GM04504 (cell line): Measurements from ENCODE around the gene FBXW11.

Experiments
- DNase-seq: peaks from one replicate; pipeline ENCODE4 v3.0.0-alpha.2; 2012; ENCODE audit warnings: low read depth

FBXW11 gene

DNA sequence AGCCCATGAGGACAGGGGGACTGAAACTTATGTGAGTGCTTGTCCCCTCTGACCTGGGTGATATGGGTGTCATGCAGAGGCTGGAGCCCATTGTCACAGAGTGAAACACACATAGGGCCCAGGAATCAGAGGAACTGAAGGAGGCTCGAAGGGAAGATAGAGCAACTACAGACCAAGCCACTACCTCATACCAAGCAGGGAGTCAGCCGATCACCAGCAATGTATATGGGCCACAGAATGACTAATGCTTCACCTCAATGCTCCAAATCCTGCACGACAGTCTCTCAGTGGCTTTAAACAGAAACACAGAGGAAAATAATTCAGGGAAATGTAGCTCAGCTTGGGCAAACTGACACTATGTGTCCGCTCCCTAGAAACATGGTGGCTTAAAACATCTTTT lies 8.9 kb upstream of the FBXW11 start:
- DNase-seq = no peak

DNA sequence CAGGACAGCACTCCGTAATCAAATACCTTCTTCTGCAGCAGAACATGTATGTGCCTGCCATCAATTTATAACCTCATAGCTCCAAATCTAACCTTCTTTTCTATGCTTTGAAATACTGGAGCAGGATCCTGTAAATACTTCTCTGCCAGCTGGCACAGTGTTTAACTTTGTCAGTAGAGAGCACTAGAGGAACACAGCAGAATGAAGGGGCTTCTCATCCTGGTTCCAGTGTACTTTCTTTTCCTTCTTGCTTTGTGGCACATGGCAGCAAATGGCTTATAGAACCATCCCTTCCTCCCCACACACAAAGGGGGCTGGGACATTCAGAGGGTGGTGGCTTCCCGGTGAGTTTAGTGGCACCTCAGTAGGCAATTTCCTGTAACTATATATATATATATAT lies 3.8 kb upstream of the FBXW11 start:
- no peak for DNase-seq

DNA sequence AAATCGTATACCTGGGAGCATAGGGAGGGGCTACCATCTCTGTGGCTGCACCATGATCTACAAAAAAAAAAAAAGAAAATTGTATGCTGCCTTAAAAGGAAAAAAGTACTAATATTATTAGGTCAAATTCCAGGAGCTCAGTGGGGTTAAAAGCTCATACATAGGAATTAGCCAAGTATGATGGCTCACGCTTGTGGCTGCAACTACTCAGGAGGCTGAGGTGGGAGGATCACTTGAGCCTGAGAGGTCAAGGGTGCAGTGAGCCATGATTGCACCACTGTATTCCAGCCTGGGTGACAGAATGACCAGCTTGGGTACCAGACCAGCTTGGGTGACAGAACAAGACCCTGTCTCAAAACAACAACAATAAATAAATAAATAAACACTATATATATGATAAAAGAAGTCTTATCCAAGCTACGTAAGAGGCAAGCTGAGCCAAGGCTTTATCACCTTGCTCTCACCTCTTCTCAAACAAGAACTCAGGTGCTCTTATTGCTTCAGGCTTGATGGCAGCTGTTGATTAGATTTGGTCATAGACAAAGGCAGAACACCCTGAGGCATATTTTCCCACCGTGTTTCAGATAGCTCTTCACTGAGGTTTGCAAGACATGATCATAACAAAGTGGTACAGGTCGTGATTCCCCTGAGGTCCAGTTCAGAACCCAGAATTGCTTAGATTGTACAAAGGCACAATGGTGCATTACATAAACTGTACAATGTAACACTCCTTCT lies 3.3 kb upstream of the FBXW11 start:
- no peak for DNase-seq

DNA sequence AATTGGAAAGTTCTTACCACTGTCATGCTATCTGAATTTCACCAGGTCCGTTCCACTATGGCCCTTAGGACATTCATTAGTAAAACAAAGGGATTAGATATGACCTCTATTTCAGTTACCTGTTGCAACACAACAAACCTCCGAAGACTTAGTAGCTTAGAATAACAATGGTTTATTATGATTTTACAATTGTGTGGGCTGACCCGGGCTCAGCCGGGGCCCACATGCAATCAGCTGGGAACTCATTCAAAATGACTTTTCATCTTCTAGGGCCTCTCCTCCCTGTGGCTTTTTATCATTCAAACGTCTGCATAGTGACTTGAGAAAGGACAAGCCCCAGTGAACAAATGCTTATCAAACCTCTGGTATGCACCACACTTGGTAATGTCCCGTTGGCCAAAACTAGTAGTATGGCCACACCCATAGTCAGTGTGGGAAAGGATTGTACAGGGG lies 2.3 kb upstream of the FBXW11 start:
- DNase-seq = no peak

DNA sequence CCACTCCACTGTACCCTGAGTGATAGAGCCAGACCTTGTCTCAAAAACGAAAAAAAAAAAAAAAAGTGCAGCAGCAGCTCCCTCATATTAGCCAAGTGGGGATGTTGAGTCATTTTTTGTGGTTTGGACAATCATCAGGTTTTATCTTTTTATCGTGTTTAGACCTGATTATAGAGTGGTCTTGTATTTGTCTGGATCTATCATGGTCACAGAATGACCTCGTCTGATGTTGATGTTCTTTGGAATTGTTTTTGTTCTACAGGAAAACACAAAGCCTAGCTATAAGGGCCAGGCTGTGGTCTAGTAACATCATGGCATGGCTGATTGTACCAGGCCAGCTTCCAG lies 1.6 kb upstream of the FBXW11 start:
- no peak for DNase-seq

DNA sequence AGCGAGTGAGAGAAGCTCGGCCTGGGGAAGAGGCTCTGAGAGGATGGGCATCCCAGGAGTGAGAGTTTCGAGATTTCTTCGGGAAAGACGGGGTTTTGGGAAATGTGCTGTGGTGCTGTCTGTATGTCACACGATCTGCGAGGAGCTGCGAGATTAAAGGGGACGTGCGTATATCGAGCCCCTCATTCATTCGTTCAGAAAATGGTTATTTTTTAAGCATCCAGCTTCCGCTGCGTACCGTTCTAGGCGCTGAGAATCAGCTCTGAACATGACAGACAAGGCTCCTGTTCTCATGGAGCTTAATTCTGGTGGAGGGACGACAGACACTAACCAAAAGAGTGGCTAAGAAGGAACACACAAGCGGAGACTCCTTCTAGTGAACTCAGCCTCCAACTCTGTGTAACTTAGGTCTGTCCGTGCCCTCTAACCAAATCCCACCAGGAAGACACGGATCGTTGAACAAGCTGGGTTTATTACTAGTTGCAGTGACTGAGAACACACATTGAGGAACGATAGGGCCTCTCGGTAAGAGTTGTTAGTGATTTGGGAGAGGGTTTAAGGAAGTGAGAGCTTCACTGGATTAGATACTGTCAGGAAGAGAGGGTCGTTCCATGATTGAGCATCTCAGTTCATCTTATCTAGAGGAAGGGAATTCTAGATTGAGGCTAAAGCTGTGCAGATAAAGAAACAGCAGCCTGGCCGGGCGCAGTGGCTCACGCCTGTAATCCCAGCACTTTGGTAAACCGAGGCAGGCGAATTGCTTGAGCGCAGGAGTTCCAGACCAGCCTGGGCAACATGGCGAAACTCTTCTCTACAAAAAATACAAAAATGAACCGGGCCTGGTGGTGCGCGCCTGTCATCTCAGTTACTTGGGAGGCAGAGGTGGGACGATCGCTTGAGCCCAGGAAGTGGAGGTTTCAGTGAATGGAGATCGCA lies 1.0 kb upstream of the FBXW11 start:
- no peak for DNase-seq

DNA sequence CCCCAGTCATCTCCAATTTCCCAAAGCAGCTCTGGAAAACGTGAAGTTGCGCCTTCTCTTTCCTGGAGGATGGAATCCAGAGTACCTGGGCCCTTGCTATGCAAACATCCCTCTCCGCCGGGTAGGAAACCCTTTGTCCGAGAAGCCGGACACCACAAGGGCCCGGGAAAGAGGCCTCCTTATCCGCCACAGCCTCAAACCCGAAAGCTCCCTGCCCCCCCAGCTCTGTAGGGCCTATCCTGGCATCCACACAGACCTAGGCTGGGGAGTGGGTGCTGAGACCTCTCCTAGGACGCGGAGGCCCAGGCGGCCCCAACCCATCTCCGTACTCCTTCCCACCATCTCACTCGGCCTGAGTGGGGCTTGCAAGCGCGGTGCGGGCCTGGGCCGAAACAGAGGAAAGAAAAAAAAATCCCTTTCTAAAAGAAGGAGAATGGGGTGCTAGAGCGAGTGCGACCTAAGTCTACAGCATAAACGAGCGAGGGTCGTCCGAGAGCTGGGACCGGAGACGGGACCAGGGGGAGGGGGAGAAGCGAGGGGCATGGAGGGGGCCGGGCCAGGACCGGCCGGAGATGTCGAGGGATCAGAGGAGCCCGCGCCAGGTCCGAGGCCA lies 624 bp downstream of the FBXW11 start:
- no peak for DNase-seq

DNA sequence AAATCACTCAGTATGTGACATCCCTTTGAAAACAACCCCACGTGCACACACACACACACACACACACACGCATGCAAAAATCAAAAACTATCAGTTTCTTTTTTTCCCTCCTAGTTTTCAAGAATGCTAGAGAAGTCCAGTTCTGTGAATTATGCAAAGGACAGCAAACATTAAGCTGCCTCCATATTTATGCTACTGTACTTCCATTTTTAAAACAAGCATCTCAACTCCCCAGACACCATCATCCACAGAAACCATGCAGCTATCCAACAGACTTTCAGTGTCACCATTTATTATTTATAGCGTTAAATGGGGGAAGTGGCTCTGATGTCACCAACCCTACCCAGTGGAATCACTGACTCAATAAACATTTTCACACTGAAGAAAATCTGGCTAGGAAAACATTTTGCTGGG lies 1.6 kb downstream of the FBXW11 start:
- DNase-seq = no peak

DNA sequence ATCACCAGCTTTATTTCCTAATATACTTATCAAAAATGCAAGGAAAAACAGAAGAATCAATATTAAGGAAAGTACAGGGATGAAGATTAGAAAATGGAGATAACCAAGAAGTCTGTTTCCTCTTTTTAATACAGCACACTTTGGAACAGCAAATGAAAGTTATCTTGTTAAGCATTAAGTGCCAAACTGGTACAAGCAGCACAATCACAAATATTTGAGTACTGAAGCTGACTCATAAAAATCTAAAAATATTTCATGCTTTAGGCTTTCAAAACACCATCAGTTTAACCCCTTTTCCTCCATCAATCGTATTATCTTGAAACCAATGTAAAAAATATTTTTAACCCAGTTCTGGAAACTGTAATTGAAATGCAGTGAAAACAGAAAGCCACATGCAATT lies 2.7 kb downstream of the FBXW11 start:
- no peak for DNase-seq

DNA sequence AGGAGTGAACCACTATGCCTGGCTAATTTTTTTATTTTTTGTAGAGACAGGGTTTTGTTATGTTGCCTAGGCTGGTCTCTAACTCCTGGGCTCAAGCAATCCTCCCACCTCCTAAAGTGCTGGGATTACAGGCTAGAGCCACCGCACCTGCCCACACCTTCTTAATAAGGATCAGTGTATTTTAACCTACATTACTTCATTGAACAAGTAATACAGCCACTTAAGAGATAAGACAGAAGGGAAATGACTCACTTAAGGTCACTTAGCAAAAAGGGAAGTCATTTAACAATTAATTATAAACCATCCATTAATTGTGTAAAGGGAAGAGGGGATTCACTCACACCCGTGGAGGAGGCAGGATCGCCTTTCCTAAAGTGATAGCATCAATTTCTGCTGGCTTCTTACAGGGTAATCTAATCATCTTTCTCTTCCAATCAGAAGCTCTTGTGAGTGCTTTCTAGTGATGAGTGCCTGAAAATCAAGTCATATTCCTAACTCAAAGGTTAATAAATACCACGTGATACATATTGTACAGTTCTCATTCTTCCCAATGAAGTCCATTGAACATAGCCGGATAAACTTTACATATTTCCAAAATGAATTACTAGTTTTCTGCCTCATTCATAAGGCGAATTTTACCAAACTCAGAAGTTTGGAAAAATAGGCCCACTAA lies 3.5 kb downstream of the FBXW11 start:
- DNase-seq = no peak

DNA sequence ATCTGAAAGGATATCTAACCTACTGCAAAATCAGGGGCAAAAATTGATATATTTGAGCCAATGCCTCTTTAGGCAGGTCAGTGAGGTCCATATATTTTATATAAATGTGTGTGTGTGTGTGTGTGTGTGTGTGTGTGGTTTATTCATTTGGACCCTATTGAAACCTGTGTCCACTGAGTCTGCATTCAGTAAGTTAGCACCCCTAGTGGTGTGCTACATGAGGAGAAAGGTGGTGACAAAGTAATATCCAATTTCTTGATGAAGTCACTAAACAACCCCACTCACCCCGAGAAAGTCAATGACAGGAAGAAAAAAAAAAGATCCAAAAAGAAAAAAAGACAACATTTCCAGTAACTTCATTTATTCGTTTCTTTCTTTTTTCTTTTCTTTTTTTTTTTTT lies 4.1 kb downstream of the FBXW11 start:
- no peak for DNase-seq

DNA sequence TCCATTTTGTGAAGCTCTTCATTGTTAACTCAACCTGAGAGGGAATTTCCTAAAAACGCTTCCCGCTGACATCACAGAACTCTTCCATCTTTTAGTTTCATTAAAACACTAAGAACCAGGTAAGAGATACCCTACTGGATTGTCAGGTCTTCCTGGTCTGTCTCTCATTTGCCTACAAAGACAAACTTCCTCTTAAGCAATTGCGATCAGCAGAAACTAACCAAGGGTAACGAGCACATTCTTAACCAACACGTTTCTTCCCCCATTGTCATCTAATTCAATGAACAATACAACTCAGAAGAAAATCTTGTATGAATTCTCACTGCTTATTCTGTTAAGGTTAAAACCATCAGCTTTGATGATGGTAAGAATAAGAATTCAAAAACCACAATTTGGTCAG lies 6.6 kb downstream of the FBXW11 start:
- no peak for DNase-seq

DNA sequence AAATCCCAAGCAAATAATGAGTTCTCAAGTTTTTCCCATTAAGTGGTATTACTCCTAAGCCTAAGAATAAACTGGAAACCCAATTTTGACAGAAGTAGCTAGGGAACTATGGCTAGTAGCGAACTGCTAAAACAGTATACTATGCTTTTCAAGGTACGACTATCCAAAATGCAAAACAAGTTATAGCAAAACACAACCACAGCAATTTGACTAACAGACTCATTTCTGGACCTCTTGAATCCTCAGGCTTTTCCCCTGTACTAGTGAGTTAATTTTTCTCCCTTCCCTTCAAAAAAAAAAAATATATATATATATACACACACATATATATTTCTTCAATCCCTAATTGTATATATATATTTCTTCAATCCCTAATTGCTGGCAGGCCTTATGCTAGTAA lies 7.3 kb downstream of the FBXW11 start:
- DNase-seq = no peak

DNA sequence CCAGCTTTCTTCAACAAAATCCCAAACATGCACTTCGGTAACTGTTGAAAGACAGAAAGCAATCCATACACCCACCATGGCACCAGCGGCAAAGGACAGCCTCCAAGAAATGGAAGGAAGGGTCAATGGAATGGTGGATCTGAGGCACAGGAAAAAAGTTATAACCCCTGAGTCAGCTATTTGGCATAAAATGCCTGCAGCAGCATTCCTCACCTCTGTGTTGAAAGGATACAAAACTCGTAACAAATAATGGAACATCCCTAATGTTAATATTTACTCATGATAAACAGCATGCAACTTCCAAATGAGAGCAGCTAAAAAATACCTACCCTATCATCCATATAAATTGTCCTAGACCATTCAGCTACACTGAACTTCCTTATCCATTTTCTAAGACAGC lies 9.4 kb downstream of the FBXW11 start:
- DNase-seq = no peak

DNA sequence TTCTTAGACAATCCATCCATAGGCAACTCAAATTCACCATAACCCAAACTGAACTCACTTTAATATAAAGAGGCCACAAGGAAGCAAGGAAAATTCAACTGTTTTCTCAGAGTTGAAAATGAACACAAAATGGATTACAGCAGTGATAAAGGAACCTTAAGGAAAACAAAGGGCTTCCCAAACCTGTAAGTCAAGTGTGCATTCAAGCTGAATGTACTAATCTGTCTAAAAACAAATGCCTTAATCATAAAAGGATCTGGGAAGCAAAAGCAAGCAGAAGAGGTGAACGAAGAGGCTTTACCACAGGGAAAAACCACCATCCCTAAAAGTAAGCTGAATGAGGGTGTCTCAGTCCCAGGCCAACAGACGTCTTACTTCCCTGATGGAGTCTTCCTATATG lies 13.6 kb downstream of the FBXW11 start:
- no peak for DNase-seq

DNA sequence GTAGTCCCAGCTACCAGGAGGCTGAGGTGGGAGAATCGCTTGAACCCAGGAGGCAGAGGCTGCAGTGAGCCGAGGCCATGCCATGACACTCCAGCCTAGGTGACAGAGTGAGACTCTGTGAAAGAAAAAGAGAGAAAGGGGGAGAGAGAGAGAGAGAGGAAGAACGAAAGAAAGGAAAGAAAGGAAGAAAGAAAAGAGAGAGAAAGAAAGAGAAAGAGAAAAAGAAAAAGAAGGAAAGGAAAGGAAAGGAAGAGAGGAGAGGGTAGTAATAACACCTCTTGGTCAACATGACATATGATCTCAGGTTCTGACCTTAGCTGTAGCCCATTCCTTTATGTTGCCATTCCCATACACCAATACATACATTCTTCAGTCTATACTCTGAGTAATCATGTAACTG lies 14.1 kb downstream of the FBXW11 start:
- no peak for DNase-seq

DNA sequence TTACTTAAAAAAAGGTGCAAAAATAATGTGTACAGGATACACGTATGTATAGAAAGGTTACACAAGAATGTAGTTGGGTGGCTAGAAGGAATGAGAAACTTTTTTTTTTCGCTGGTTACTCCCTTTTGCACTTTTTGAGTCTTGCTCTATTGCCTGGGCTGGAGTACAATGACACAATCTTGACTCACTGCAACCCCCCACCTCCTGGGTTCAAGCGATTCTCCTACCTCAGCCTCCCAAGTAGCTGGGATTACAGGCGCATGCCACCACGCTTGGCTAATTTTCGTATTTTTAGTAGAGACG lies 15.8 kb downstream of the FBXW11 start:
- DNase-seq = no peak

DNA sequence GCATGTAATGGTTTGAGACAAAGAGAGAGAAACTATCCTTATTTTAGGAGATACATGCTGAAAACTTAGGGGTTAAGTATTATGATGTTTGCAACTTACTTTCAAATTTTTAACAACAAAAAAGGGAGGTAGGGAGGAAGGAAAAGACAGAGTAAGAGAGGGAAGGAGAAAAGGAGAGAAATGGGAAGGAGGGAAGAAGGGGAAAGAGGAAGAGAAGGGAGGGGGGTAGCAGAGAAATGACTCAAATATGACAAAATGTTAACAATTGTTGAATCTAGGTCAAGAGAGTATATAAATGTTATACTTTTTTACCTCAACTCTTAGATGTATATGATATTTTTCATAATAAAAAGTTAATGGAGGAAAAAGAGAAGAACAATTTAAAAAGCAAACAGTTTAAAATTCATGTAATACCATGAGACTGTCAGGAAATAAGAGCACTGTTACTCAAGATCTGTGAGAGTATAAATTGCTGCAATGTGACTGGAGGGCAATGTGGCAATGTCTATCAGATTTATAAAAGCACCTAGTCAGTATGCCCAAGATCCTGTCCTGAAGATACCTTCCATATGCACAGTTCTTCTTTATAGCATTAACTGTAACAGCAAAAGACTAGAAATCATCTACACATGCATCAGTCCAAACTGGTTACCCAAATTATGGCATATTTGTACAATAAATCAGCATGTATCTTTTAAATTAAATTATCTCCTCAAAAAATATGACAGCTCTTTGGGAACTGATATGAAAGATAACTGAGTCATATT lies 16.3 kb downstream of the FBXW11 start:
- no peak for DNase-seq

DNA sequence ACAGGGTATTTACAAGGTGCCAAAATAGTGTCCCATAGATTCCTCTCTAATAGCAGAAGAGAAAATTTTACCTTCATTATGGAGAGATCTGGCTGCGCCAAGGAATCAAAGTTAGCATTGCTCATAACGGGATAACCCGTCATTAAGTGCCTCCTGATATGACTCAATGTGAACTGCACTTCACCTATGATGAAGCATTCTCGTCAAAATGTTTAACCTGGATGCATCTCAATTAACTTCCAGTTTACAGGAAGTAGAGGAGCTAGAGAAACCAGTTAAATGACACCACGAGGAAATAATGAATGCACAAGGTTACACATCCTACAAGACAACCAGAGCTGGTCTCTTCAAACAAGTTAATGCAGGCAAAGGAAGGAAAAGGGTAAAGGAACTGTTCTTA lies 17.2 kb downstream of the FBXW11 start:
- no peak for DNase-seq

DNA sequence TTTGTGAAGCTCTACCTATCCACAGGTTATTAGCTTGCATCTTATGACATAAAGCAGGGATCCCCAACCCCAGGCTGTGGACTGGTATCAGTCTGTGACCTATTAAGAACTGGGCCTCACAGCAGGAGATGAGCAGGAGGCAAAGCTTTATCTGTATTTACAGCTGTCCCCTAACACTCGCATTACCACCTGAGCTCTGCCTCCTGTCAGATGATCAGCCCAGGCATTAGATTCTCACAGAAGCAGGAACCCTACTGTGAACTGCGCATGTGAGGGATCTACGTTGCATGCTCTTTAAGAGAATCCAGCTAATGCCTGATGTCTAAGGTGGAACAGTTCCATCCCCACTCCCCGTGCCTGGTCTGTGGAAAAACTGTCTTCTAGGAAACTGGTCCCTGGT lies 19.7 kb downstream of the FBXW11 start:
- DNase-seq = no peak

DNA sequence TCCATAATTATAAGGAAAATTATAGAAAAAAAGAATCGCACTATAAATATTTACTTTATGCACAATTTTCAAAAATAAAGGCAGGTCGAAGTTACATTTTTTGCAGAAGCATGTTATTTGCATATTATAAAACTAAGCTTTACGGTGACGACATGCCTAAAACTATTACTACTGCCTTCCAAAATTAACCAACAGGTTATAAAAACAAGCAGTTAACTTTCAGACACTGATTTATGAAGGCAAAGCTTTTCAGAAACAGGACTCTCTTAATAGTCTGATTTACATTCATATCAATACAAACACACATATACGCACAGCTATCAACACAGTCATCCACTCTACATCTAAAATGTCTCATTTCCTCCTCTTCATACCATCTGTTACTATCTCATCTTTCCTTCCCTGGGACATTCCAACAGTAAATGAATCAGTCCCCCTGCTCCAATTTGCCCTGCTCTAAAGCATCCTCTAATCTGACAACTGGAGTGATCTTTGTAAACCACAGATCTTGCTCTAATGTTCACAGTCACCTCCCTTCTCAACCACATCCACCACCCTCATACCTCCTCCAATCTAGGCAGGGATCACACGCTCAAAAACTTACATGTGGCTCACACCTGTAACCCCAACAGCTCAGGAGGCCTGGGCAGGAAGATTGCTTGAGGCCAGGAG lies 21.6 kb downstream of the FBXW11 start:
- peak; percentile 76 for DNase-seq
